Upper lobe of right lung (tissue), 1 donor: ENCODE measurements around the gene BAZ2A. TPM values are rescaled to one million over a fixed set of nuclear protein-coding genes. Genes with fewer than 3 reads are reported as not detected.

ENCODE experiments used
- ATAC-seq: fragments of 200-7000 bp; cut with Tn5 transposase; one replicate; pipeline ENCODE4 v1.9.1; 2020; ENCODE audit warnings: mild to moderate bottlenecking, moderate library complexity
- DNase-seq: peaks from one replicate; pipeline ENCODE4 v3.0.0-alpha.2; 2020
- H3K27ac ChIP-seq: fragments of 200-600 bp; one replicate; pipeline ENCODE4 v1.8.0; 2022
- H3K27me3 ChIP-seq: fragments of 200-600 bp; one replicate; pipeline ENCODE4 v1.8.0; 2022; ENCODE audit warnings: mild to moderate bottlenecking
- H3K36me3 ChIP-seq: fragments of 200-600 bp; one replicate; pipeline ENCODE4 v1.8.0; 2022
- H3K4me1 ChIP-seq: fragments of 200-600 bp; one replicate; pipeline ENCODE4 v1.8.0; 2022
- H3K4me3 ChIP-seq: fragments of 200-600 bp; one replicate; pipeline ENCODE4 v1.8.0; 2022; ENCODE audit warnings: mild to moderate bottlenecking
- H3K9me3 ChIP-seq: fragments of 200-600 bp; one replicate; pipeline ENCODE4 v1.8.0; 2022
- CTCF ChIP-seq: fragments of 200-600 bp; IDR thresholded peaks from one replicate; pipeline ENCODE4 v1.8.0; 2022; ENCODE audit warnings: antibody characterized with exemption
- intact Hi-C: fragments of 100-400 bp; cut with DNase I; formaldehyde crosslinking; loops from one replicate; pipeline ENCODE4 v1.11.0; 2022
- long read RNA-seq: library from polyadenylated mRNA; unstranded; transcript quantifications from one replicate; pipeline ENCODE4 v2.0.0, GENCODE V29; 2021
- total RNA-seq: library from RNA; stranded (reverse); fragmentation: NEBNext Ultra II Directional; extraction: Animal tissue kit (Norgen Biotek cat#: 25700); gene quantifications from one replicate; pipeline ENCODE4 v1.2.1, GENCODE V29; 2021
- donor health status: DM: no; HTN: yes; CAD: no; lungs with severe emphysema.

The BAZ2A gene
- 98.5 TPM for total RNA-seq
- long read RNA-seq, full-length matches to known transcripts: 2 of 51 reads
- long read RNA-seq, partial matches to known transcripts: 20 of 51 reads
- long read RNA-seq, other reads (novel, unspliced or antisense): 29 of 51 reads

GRCh38 chr12:56630180-56630632 lies at the start of gene BAZ2A:
Gene BAZ2A (minus strand): TSS chr12:56630326. CDS start chr12:56617530, 12,796 bp downstream.
- intact Hi-C loops: no loop called here
- ATAC-seq (peak; percentile 89), DNase-seq (peak; percentile 94)
- no peaks in the 10 kb centered on the region for H3K9me3 ChIP-seq
- H3K4me1 ChIP-seq: peaks cover 54% of the 10 kb centered on the region
- peak within 1 kb of the TSS; percentile 98 for H3K4me3 ChIP-seq
- H3K27ac ChIP-seq: peak within 1 kb of the TSS; percentile 90
- no peak for TF ChIP-seq CTCF
- no peaks in the 10 kb centered on the region for H3K27me3 ChIP-seq
- peaks cover 18% of the 10 kb centered on the region for H3K36me3 ChIP-seq

GRCh38 chr12:56678852-56679251 lies 48.7 kb upstream of the BAZ2A start:
- H3K4me1 ChIP-seq: peaks cover 25% of the 10 kb centered on the region
- TF ChIP-seq CTCF: no peak

GRCh38 chr12:56677680-56678079 lies 47.6 kb upstream of the BAZ2A start:
- Histone ChIP-seq H3K36me3 (peaks cover 33% of the 10 kb centered on the region), H3K27me3 (no peaks in the 10 kb centered on the region), H3K9me3 (no peaks in the 10 kb centered on the region), H3K4me3 (no peak overlapping the region), H3K27ac (no peak overlapping the region), H3K4me1 (peaks cover 16% of the 10 kb centered on the region)
- no peak for TF ChIP-seq CTCF
- ATAC-seq (no peak), DNase-seq (no peak)
- intact Hi-C loops: no loop called here

More at GRCh38 chr12:56678852-56679251, 48.7 kb upstream of the BAZ2A start:
- no peak for DNase-seq
- ATAC-seq: no peak
- Histone ChIP-seq H3K4me3 (no peak overlapping the region), H3K27ac (no peak overlapping the region), H3K9me3 (no peaks in the 10 kb centered on the region), H3K27me3 (no peaks in the 10 kb centered on the region), H3K36me3 (peaks cover 28% of the 10 kb centered on the region)
- intact Hi-C loops: no loop called here

GRCh38 chr12:56676851-56677580 lies 46.9 kb upstream of the BAZ2A start:
- intact Hi-C loops: no loop called here
- Histone ChIP-seq H3K27me3 (no peaks in the 10 kb centered on the region), H3K9me3 (no peaks in the 10 kb centered on the region), H3K4me1 (peaks cover 12% of the 10 kb centered on the region), H3K4me3 (no peak overlapping the region), H3K36me3 (peaks cover 36% of the 10 kb centered on the region), H3K27ac (no peak overlapping the region)
- ATAC-seq (no peak), DNase-seq (peak; percentile 15)
- TF ChIP-seq CTCF: no peak

- ATAC-seq: no peak
- intact Hi-C loops: no loop called here
Measured at GRCh38 chr12:56671608-56672007, 41.5 kb upstream of the BAZ2A start.

More at GRCh38 chr12:56671608-56672007, 41.5 kb upstream of the BAZ2A start:
- Histone ChIP-seq H3K4me3 (no peak overlapping the region), H3K9me3 (no peaks in the 10 kb centered on the region), H3K27ac (no peak overlapping the region), H3K27me3 (no peaks in the 10 kb centered on the region), H3K4me1 (no peaks in the 10 kb centered on the region), H3K36me3 (peaks cover 66% of the 10 kb centered on the region)
- TF ChIP-seq CTCF: no peak
- no peak for DNase-seq
